ENCODE data around the gene ZNF649. TPM values are rescaled to one million over a fixed set of nuclear protein-coding genes. Genes with fewer than 3 reads are reported as not detected.
"Not testable (repeated sequence)": the region's sequence is repeated elsewhere in the genome, so short reads cannot be mapped to it uniquely, and the experiment has no call there.

Gene ZNF649
- total and polyA plus RNA-seq, 2 of the 4 experiments (the other 2 are of a cell fraction): 1.9 to 10.4 TPM

DNA sequence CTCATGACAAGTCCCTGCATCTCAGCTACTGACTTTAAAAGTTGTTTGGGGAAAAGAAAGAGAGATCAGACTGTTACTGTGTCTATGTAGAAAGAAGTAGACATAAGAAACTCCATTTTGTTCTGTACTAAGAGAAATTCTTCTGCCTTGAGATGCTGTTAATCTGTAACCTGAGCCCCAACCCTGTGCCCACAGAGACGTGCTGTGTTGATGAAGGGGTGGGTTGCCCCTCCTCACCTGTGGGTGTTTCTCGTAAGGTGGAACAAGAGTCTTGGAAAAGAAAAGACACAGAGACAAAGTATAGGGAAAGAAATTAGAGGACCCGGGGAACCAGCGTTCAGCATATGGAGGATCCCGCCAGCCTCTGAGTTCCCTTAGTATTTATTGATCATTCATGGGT, 3.2 kb upstream of the ZNF649 start:
- WGBS, 2 experiments (ENCODE audit: extremely low coverage in 2 of 2, insufficient read length in 1 of 2): no CpG with 5 or more reads among the region's 5 CpGs
- H3K9me1 ChIP-seq (ENCODE audit: insufficient read depth, low read length); H3K18ac ChIP-seq (ENCODE audit: low read depth, low read length); H3K4me3 ChIP-seq (ENCODE audit: insufficient read depth, low read depth, low read length); H3K4me1 ChIP-seq (ENCODE audit: control insufficient read depth, insufficient read depth, low read length); H3K4me2 ChIP-seq (ENCODE audit: low read depth, low read length); H3K9ac ChIP-seq (ENCODE audit: low read depth, low read length); POLR2A ChIA-PET (ENCODE audit: unreplicated experiment); H4K91ac ChIP-seq (ENCODE audit: insufficient read depth, low read depth, low read length); intact Hi-C loops (cut with micrococcal nuclease); H4K5ac ChIP-seq (ENCODE audit: low read depth, low read length); BruUV-seq (replicated peaks); H3K27ac ChIP-seq (ENCODE audit: insufficient read depth, low read length); H2BK120ac ChIP-seq (ENCODE audit: low read depth, low read length); H3K14ac ChIP-seq (replicated peaks; ENCODE audit: low read depth, low read length); in situ Hi-C loops (cut with MboI; ENCODE audit: low sequenced_read_pairs); H4K8ac ChIP-seq (ENCODE audit: low read depth in 2 of 2, low read length in 2 of 2); H3K9me3 ChIP-seq (ENCODE audit: control insufficient read depth, insufficient read depth, low read length); H2BK5ac ChIP-seq (ENCODE audit: low read depth, low read length, poor library complexity, severe bottlenecking); H2BK20ac ChIP-seq (ENCODE audit: low read depth, low read length); H2BK15ac ChIP-seq (ENCODE audit: low read depth, low read length); DNase-seq; dilution Hi-C loops (cut with HindIII; ENCODE audit: low sequenced_read_pairs, unreplicated experiment); H3K56ac ChIP-seq (ENCODE audit: extremely low read depth, insufficient read depth, low read length); H2AFZ ChIP-seq (replicated peaks; ENCODE audit: low read length, poor library complexity); H3K27me3 ChIP-seq (ENCODE audit: control insufficient read depth, insufficient read depth, low read length); H3K4ac ChIP-seq (ENCODE audit: low read depth, low read length); H3K36me3 ChIP-seq (ENCODE audit: control insufficient read depth, insufficient read depth, low read length); H3K23ac ChIP-seq (ENCODE audit: low read depth, low read length); H2AK5ac ChIP-seq (ENCODE audit: low read depth, low read length); H2AK9ac ChIP-seq (replicated peaks; ENCODE audit: low read depth, low read length, poor library complexity); H4K20me1 ChIP-seq (ENCODE audit: insufficient read depth, low read length); ATAC-seq (ENCODE audit: low read depth): not testable (repeated sequence)
- peaks cover 4 to 14% of the 10 kb centered on the region in 2 experiments for H3K79me1 ChIP-seq (ENCODE audit: low read depth in 1 of 2, low read length in 2 of 2)
- CTCF ChIA-PET: interaction anchor here (0.5 kb wide), 1 partner anchor 165 kb away, joined by 5 read pairs; no protein-coding TSS in a partner anchor

DNA sequence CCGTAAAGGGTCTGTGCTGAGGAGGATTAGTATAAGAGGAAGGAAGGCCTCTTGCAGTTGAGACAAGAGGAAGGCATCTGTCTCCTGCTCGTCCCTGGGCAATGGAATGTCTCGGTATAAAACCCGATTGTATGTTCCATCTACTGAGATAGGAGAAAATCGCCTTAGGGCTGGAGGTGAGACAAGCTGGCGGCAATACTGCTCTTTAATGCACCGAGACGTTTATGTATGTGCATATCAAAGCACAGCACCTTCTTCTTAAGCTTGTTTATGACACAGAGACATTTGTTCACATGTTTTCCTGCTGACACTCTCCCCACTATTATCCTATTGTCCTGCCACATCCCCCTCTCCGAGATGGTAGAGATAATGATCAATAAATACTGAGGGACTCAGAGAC, 1.3 kb upstream of the ZNF649 start:
- H4K5ac ChIP-seq (ENCODE audit: low read depth, low read length); in situ Hi-C loops (cut with MboI; ENCODE audit: low sequenced_read_pairs); H3K4me2 ChIP-seq (ENCODE audit: low read depth, low read length); H3K18ac ChIP-seq (ENCODE audit: low read depth, low read length); H3K56ac ChIP-seq (ENCODE audit: extremely low read depth, insufficient read depth, low read length); CTCF ChIA-PET; H2BK15ac ChIP-seq (ENCODE audit: low read depth, low read length); H3K4ac ChIP-seq (ENCODE audit: low read depth, low read length); H3K4me3 ChIP-seq (ENCODE audit: insufficient read depth, low read depth, low read length); BruUV-seq (replicated peaks); H3K27me3 ChIP-seq (ENCODE audit: control insufficient read depth, insufficient read depth, low read length); H2AK9ac ChIP-seq (replicated peaks; ENCODE audit: low read depth, low read length, poor library complexity); H2AFZ ChIP-seq (replicated peaks; ENCODE audit: low read length, poor library complexity); H3K23ac ChIP-seq (ENCODE audit: low read depth, low read length); H3K14ac ChIP-seq (replicated peaks; ENCODE audit: low read depth, low read length); H3K36me3 ChIP-seq (ENCODE audit: control insufficient read depth, insufficient read depth, low read length); H4K8ac ChIP-seq (ENCODE audit: low read depth in 2 of 2, low read length in 2 of 2); POLR2A ChIA-PET (ENCODE audit: unreplicated experiment); H3K27ac ChIP-seq (ENCODE audit: insufficient read depth, low read length); ATAC-seq (ENCODE audit: low read depth); dilution Hi-C loops (cut with HindIII; ENCODE audit: low sequenced_read_pairs, unreplicated experiment); H3K9me3 ChIP-seq (ENCODE audit: control insufficient read depth, insufficient read depth, low read length); H2AK5ac ChIP-seq (ENCODE audit: low read depth, low read length); H4K91ac ChIP-seq (ENCODE audit: insufficient read depth, low read depth, low read length); H2BK20ac ChIP-seq (ENCODE audit: low read depth, low read length); H3K9me1 ChIP-seq (ENCODE audit: insufficient read depth, low read length); H2BK5ac ChIP-seq (ENCODE audit: low read depth, low read length, poor library complexity, severe bottlenecking); H2BK120ac ChIP-seq (ENCODE audit: low read depth, low read length); intact Hi-C loops (cut with micrococcal nuclease); H3K9ac ChIP-seq (ENCODE audit: low read depth, low read length); DNase-seq; H4K20me1 ChIP-seq (ENCODE audit: insufficient read depth, low read length); H3K4me1 ChIP-seq (ENCODE audit: control insufficient read depth, insufficient read depth, low read length): not testable (repeated sequence)
- no CpG with 5 or more reads among the region's 9 CpGs for WGBS, 2 experiments (ENCODE audit: extremely low coverage in 2 of 2, insufficient read length in 1 of 2)
- H3K79me1 ChIP-seq (ENCODE audit: low read depth in 1 of 2, low read length in 2 of 2): peaks cover 8 to 25% of the 10 kb centered on the region in 2 experiments

Measured in IMR-90 (cell line).